22Rv1 (cell line): ENCODE measurements around the gene GYPA.
"Not testable (repeated sequence)": the region's sequence is repeated elsewhere in the genome, so short reads cannot be mapped to it uniquely, and the experiment has no call there.

Source experiments
- CTCF ChIP-seq: fragments of 450-650 bp; IDR thresholded peaks from 2 replicates; pipeline ENCODE4 v1.5.1; 2017; ENCODE audit warnings: mild to moderate bottlenecking
- ZFX ChIP-seq: fragments of 450-650 bp; IDR thresholded peaks from 2 replicates; pipeline ENCODE4 v1.6.1; 2017; ENCODE audit warnings: antibody characterized with exemption, borderline replicate concordance

DNA sequence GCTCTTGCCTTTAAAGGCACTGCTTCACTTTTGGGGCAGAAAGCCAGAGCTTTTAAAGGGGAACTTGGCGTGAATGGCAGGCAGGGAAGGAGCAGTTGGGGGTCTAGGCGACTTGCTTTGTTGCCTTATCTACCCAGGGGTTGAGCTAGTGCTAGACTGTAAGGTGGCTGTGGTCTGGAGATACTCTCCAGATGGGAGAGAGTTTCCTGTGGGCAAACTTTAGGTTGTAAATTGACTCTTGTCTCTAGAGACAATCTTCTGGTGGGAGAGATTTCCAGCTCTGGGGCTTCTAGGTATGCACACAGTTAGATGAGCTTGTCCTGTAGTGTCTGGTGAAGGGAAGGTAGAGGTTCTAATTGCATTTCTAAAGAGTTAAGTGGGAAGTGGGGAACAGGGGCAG lies 61.8 kb downstream of the GYPA start:
- TF ChIP-seq CTCF, ZFX: not testable (repeated sequence)
